DMS114 treated with DMSO at 0.1 percent for 48 hours (cell line): ENCODE data around the gene ANKRD35.
"Not testable (repeated sequence)": the region's sequence is repeated elsewhere in the genome, so short reads cannot be mapped to it uniquely, and the experiment has no call there.

ENCODE experiments used
- DNase-seq: peaks from one replicate; lab custom pipeline; 2025; ENCODE audit not compliant: unreplicated experiment; lab: John Stamatoyannopoulos, UW

Gene ANKRD35

GRCh38 chr1:145885738-145886287, at the start of gene ANKRD35:
ANKRD35 (minus strand) TSS chr1:145885866; CDS start chr1:145885758, 108 bp downstream.
- DNase-seq: peak; percentile 86

DNA sequence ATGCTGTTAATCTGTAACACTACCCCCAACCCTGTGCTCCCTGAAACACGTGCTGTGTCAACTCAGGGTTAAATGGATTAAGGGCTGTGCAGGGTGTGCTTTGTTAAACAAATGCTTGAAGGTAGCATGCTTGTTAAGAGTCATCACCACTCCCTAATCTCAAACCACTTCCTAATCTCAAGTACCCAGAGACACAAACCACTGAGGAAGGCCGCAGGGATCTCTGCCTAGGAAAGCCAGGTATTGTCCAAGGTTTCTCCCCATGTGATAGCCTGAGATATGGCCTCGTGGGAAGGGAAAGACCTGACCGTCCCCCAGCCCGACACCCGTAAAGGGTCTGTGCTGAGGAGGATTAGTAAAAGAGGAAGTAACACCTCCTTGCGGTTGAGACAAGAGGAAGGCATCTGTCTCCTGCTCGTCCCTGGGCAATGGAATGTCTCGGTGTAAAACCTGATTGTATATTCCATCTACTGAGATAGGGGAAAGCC, 46.9 kb upstream of the ANKRD35 start:
- DNase-seq: not testable (repeated sequence)

DNA sequence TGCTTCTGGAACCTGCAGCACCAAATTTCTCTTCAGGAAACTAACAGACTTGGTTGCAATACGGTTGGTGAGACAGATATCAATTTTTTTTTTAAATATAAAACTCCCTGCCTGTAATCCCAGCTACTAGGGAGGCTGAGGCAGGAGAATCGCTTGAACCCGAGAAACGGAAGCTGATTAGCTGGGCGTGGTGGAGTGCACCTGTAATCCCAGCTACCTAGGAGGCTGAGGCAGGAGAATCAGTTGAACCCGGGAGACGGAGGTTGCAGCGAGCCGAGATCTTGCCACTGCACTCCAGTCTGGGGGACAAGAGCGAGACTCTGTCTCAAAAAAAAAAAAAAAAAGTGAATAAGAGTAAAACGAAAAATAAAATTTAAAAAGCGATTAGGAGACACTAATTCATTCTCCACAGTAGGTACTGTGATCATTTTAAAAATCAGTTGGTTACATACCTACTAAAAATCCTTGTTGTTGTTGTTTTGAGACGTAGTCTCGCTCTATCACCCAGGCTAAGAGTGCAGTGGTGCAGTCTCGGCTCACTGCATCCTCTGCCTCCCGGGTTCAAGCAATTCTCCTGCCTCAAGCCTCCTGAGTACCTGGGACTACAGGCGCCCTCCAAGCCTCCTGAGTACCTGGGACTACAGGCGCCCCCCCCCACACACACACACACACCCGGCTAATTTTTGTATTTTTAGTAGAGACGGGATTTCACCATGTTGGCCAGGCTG, 42.4 kb upstream of the ANKRD35 start:
- no peak for DNase-seq

DNA sequence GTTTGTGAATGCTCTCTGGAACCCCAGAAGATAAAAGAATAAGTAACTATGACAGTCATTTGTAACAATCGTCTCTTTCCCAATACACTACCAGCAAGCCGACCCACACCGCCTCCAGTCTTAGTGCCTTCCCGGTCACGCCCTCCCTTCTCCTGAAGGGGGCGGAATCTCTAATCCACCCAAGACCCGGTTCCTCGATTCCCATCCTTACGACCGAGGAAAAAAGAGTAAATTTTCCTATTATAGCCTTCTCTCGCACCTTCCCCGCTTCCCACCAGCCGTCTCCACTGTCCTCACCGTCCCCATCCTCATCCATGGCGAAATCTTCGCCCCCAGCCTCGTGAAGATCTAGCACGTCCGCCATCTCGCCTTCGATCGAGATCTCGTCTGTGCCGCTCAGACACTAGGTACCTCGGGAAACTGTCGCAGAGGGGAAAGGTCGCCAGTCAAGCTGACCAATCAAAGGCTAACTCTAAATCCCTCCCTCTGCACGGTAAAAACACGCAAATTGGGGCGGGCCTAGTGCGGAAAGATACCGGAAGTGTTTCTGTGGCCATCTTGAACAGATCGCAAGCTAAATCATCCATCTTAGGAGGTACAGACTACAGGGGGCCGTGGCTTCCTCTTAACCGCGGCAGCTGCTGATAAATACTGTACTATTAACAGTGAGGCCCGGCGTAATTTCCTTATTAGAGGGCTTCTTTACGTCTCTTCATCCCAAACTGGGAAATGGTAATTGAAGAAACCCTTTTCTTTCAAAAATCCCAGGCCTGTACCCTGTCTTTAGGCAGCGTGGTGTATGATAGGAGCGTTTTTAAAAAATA, 41.6 kb upstream of the ANKRD35 start, which contains the start of gene RBM8A:
TSS of gene RBM8A (minus strand) at position 422 of the 824 bp plus-strand sequence. CDS start at position 364, 58 bp downstream.
- peak; percentile 100 for DNase-seq

GRCh38 chr1:145926686-145927062, 41.0 kb upstream of the ANKRD35 start:
- DNase-seq: no peak

DNA sequence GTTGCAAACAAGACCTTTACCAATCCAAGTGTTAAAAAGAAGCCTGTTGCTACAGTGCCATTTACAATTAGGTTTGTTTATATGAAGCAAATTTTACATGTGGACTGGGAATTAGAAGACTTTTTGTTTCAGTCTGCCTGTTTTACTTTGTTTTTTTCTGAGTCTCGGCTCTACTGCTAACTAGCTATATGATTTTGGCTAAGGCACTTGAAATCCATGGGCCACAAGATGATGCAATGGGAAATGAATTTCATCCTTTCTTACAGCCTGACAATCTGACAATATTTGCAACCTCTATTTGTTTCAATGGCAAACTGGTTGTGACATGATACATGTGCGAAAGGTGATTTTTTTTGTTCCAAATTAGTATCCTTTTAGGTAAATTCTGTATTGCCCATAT, 36.6 kb upstream of the ANKRD35 start:
- no peak for DNase-seq

GRCh38 chr1:145920297-145920696, 34.6 kb upstream of the ANKRD35 start:
- not testable (repeated sequence) for DNase-seq

DNA sequence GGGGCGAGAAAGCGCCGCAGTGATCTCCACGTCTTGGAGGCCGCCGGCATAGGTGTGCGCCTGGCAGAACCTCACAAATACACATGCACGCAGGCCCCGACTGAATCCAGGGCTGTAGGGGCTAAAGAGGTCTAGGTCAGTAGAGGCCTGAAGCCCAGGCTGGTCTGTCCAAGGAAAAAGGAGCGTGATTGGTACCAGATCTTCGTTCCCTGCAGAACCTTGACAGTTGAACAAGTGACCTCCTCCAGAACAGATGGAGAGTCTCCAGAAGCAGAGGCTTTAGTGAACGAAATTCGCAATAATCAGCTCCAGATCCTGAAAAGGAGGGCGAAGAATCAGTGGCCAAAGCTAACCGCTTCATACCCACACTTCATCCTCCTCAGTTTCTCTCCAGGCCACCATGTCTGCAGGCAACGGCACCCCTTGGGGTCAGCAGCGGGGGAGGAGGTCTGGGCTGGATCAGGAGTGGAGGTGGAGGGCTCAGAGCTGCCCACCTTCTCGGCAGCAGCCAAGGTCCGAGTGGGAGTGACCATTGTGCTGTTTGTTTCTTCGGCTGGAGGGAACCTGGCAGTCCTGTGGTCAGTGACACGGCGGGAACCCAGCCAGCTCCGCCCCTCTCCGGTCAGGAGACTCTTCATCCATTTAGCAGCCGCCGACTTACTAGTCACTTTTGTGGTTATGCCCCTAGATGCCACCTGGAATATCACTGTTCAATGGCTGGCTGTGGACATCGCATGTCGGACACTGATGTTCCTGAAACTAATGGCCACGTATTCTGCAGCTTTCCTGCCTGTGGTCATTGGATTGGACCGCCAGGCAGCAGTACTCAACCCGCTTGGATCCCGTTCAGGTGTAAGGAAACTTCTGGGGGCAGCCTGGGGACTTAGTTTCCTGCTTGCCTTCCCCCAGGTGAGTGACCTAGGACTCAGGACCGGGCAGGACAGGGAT, 33.6 kb upstream of the ANKRD35 start:
- peak; percentile 33 for DNase-seq

- peak; percentile 95 for DNase-seq
Observed at GRCh38 chr1:145918144-145918991, 32.7 kb upstream of the ANKRD35 start, which contains the start of gene PEX11B. PEX11B (minus strand) TSS chr1:145918717; CDS start chr1:145918688, 29 bp downstream.

DNA sequence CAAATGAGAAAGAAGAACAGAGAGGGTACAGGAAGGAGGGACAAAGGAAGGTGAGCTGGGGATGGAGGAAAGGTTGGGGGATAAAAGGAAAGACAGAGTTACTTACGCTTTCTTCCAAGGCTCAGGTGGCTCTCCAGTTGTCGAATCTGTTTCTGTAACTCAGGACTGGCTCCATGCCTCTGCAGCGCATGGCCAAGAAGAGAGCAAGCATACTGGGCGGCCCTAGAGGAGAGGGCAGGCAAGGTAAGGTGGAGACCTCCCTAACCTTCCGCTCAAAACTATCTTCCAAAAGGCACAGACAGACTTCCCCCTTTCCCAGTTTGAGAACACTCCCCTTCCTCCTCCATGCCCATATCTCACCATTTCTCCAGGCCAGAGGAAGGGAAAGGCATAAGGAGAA, 31.9 kb upstream of the ANKRD35 start:
- no peak for DNase-seq

DNA sequence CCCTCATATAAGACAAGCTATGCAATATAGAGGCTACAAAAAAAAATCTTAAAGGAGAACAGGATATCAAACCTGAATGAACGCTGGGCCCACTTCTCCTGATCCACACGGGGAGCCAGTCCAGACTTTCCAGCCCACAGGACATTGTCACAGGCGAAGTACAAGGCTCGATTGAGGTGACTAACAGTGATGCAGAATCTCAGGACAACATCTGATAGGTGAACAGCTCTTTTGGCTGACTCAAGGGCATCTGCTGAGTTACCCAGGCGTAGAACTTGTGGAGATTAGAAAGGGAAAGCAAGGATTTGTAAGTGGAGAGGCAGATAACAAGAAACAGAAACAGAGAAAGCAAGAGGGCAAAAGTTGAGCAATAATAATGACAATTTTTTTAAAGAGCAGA, 31.1 kb upstream of the ANKRD35 start:
- no peak for DNase-seq

DNA sequence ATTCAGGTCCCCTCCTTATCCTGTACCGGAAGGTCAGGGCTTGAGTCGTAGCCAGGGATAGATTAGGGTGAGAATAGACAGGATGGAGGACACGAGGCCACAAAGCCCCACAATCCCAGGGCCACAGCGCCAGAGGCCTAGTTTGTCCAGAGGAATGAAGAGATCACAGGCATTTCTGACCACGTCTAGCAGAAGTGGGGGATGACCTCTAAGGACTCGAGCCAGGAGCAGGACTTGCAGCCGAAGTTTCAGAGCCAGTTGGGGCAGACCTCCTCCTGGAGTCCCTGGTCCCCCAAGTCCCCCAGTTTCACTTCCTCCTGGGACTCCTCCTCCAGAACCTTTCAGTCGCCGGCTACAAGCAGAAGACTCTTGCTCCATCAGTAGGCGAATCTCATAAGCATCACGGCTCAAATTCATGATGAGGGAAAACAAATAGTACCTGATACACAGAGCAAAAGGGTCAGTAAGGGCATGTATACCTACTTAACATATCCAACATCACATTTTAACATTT, 26.5 kb upstream of the ANKRD35 start:
- no peak for DNase-seq

- no peak for DNase-seq
Observed at GRCh38 chr1:145908653-145909052, 23.0 kb upstream of the ANKRD35 start.

- DNase-seq: no peak
Observed at GRCh38 chr1:145906954-145907753, 21.5 kb upstream of the ANKRD35 start.

DNA sequence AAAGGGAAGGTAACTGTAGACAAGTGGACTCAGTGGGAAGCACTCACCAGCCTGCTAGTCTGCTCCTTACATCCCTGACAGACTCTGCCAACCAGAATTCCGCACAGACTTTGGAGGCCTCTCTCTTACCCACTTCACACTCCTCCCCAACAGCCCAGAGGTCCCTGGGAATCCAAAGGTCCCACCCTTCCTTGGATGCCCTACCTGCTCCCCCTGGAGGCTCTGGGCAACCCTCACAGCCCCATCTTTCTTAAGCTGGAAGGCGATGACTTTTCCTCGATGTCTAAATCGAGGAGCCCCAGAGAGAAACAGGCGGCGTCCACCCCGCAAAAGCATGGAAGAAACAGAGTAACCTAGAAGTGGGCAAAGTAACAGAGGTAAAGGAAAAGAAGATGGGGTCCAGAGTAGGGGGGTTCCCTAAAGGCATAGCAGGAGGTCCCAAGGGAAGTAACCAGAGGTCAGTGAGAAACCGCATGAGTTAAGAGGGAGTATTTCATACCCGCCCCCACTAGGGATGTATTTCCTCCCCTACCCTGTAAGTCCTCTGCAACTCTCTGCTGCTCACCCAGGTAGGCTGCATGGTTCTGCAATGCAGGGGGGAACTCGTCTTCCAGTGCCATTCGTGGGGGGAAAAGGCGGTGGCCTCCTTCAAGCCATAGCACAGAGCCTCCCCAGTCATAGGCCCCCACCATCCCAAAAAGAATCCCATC, 15.8 kb upstream of the ANKRD35 start:
- no peak for DNase-seq

- no peak for DNase-seq
Observed at GRCh38 chr1:145898756-145899155, 13.1 kb upstream of the ANKRD35 start.

- DNase-seq: no peak
Observed at GRCh38 chr1:145897969-145898368, 12.3 kb upstream of the ANKRD35 start.

DNA sequence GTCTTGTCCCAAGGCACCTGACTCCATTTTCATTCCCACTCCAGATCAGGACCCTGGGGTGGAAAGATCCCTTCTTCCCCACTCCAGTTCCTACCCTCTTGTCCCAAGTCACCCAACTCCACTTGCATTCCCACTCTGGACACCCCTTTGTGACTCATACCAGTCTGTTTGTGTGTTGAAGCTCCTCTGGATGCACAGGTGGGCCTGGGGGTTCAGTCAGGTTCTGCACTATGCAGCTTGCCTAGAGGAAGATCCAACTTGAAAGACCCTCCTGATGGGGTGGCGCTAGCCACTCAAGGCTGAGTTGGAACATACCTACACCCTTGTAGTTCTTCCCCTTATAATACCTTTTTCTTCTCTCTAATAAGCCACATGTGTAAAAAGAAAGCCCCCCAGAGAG, 9.8 kb upstream of the ANKRD35 start:
- no peak for DNase-seq
